Stimulated activated CD4-positive, alpha-beta T cell treated with anti-CD3 and anti-CD28 coated beads, Interleukin-1b, Interleukin-23, amount 100 ng/mL, for 24 hours (primary cell): ENCODE data around the gene SRRM3.
"Not testable (repeated sequence)": the region's sequence is repeated elsewhere in the genome, so short reads cannot be mapped to it uniquely, and the experiment has no call there.

Experiments
- DNase-seq, 4 experiments: peaks; one replicate each; pipeline ENCODE4 v3.0.0-alpha.2; 2020; ENCODE audit warnings: low read depth in 4 of 4, low spot score in 1 of 4

Gene SRRM3

DNA sequence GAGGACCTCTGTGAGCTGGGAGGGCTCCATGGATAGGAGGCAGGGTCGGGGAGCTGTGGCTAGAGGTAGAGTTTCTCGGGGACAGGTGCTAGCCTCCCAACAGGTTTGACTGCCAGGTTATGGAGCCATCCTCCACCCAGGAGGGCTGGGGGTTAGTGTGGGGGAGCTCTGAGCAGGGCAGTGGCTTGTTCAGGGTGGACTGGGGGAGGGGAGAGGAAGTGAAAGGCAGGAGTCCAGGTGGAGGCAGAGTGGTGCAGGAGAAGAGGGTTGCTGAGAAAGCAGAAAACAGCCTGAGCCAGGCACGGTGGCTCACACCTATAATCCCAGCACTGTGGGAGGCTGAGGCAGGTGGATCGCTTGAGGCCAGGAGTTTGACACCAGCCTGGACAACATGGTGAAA, 60.2 kb downstream of the SRRM3 start:
- no peak for DNase-seq

DNA sequence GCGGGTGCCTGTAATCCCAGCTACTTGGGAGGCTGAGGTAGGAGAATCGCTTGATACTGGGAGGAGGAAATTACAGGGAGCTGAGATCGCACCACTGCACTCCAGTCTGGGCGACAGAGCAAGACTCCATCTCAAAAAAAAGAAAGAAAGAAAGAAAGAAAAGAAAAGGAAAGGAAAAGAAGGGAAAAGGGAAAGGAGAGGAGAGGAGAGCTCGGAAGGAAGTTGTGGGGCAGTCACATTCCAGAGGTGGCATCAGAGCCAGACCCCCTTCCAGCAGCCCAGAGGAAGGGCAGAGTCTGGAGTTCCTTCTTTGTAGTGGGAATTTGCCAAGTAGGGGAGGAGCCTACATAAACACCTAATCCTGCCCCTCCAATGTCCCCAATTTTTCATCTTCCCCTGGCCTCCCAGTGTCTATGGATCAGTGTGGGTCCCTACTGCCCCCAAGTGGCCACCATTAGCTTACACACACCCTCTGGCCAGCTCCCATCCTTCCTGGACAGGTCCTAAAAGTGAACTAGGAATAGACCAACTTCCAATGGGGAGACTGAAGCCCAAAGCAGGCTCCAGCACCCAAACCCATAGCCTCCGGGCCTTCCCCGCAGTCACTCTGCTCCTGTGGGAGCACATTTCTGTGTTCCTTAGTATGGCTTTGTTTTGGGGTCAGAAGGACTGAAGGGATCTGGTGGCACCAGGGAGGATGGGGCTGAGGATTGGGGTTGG, 61.1 kb downstream of the SRRM3 start:
- DNase-seq = no peak

DNA sequence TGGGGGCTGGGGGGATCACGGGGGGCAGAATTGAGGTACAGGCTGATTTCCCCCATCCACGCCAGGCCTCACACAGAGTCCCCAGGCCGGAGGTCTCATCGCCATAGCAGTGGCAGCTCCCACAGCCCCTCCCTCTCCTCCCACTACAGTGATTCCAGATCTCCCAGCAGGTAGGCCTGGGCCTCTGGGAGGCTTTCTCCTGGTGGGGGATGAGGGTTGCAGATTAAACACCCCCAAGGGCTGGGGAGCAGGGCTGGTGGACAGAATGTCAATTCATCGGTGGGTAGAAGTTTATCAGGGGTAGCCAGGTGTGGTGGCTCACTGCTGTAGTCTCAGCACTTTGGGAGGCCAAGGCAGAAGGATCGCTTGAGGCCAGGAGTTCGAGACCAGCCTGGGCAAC, 63.6 kb downstream of the SRRM3 start:
- DNase-seq = no peak

DNA sequence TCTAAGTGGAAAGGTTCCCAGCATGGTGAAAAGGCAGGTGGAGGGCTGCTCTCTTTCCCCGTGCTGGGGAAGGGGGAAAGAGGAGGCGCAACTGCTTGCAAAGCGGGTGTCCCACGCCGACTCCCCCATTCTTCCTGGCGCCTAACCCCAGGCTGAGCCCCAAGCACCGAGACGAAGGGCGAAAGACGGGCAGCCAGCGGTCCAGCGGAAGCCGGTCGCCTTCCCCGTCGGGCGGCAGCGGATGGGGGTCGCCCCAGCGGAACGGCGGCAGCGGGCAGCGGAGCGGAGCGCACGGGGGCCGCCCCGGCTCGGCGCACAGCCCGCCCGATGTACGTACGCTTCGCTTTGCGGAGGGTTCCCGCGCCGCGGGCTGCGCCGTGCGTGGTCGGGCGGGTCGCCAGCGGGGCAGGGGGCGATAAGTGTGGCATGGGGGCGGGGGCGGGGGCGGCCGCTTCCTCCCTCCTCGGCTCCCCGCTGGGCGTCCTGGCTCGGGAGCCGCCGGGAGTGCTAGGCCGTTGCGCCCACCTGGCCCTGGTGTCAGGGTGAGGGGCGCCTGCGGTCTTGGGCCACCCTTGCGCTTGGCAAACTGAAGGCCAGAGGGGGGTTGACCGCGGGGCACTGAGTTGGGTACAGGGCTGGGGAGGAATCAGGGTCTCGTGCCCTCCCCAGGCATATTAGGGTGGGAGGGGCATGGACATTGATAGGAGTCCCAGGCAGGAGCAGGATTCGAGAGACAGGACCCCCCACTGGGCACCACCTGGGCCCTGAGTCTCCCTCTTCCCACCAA, 65.6 kb downstream of the SRRM3 start:
- DNase-seq = no peak

DNA sequence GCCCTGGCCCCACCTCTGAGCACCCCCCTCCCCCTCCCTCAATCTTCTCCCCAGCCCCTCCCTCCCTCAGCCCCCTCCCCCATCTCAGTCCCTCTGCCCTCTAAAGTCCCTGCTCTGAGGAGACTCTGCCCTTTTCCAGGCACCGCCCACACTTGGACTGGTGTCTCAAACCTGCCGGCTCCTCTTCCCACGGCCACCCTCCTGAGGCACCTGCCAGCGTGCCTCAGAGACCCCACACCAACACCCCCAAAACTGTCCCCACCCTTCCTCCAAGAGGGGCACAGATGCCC, 66.1 kb downstream of the SRRM3 start:
- no peak for DNase-seq

DNA sequence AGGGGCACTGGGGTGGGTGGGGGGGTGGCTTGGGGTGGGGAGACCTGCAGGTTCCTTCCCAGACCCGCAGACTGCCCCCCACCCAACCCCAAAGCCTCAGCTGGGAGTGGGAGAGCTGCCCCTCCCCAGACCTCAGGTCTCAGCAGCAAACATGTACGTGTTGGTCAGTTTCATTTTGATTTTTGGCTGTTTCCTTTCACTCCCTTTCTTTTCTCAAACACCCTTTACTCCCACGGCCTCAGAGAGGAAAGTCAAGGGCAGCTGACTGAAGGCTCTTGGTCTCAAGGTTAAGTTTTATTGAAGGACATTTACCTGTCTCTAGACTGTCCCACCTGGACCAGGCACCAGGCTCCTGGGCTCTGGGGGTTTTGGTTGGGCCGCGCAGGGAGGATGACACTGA, 66.7 kb downstream of the SRRM3 start:
- DNase-seq = no peak

DNA sequence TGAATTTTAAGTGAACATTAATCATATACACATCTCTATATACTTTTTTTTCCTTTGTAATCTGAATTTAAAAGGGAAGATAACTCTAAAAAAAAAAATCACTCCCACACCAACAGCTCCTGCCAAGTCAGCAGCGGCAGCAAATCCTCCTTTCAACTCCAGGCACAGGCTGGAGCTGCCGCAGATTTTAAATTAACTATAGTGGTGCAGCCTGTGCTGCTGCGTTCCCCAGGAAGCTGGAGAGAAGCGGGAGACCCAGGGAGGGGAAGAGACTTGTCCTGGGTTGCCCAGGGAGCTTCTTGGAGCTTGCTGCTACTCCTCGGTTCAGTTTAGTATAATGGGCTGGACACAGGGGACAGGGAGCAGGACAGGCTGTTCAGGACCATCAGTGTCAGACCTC, 68.2 kb downstream of the SRRM3 start:
- no peak for DNase-seq

DNA sequence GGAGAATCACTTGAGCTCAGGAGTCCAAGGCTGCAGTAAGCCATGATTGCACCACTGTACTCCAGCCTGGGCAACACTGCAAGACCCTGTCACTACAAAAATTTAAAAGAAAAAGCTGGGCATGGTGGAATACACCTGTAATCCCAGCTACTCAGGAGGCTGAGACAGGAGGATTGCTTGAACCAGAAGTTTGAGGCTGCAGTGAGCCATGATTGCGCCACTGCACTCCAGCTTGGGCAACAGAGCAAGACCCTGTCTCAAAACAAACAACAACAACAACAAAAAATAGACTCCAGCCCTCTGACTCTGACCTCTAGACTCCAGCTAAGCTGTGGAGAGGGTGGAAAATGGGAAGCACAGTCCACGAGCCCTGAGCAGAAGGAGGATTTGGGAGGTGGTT, 69.7 kb downstream of the SRRM3 start:
- DNase-seq = not testable (repeated sequence)

DNA sequence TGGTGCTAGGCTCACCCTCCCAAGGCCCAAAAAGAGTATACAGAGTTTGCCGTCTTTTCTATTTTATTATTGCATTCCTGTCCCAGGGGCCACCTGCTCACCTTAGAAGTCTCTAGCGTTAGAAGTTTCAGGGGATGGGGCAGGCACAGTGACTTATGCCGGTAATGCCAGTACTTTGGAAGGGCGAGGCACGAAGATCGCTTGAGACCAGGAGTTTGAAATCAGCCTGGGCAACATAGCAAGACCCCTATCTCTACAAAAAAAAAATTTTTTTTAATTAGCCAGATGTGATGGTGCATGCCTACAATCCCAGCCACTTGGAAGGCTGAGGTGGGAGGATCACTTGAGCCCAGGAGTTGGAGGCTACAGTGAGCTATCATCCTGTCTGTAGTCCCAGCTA, 70.4 kb downstream of the SRRM3 start:
- DNase-seq = no peak

DNA sequence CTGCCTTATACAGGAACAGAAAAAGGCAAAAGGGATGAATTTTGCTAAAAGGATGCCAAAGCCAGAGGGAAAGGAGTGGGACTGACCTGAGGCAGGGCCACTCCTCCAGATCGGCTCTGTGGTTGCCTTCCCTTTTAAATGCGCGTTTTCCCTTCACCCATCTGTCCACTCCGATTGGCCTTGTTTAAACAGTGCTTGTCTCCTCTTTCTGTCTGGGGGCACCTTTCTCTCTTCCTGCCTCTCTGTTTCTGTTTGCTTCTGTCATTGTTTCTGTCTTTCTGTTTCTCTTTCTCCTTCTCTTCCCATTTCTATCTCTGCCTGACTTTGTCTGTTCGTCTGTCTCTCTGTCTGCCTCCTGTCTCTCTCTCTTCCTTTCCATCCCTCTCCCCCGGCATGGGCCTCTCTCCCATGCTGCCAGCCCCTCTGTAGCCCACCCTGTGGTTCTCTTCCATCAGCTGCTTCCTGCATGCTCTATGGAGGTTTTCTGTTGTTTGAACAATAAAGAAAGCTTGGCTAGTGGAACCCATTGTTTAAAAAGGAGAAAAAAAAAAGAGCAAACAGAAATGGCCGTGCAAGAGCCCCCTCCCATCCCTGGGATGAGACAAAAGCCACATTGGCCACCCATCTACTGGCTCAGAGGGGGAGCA, 71.3 kb downstream of the SRRM3 start:
- no peak for DNase-seq

DNA sequence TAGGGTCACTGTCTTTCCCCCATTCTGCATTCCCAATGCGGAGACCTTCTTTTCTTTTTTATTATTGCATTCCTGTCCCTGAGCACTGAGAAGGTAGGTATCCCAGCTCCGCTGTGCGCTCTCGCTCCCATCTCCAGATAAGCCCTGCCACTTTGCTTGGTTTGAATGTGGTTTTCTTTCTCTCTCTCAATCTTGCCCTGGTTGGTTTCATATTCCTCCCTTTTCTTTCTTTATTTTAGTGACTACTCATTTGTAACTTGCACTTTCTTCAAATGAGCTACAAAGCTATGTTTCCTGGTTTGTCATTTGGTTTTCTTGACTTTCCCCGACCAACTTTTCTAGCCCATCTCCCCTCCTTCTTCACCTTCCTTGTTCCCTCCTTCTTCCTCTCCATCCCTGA, 71.8 kb downstream of the SRRM3 start:
- DNase-seq = no peak

DNA sequence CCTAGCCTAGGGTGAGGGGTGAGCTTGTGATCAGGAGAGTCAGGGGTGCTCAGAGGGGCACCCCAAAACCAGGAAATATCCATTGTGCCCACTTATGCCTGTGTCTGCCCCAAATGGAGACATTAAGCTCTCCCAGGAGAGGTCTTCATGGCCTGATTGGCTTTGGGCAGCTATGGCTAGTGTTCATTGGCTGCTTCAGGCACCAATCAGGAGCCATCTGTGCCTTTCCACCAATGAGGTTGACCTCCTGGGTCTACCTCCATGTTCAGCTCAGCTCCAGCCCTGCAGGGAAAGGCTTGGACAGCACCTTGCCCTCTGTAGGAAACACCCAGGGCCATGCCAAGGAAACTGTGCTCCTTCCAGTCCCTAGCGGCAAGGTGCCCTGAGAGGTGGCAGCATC, 76.8 kb downstream of the SRRM3 start:
- no peak for DNase-seq

DNA sequence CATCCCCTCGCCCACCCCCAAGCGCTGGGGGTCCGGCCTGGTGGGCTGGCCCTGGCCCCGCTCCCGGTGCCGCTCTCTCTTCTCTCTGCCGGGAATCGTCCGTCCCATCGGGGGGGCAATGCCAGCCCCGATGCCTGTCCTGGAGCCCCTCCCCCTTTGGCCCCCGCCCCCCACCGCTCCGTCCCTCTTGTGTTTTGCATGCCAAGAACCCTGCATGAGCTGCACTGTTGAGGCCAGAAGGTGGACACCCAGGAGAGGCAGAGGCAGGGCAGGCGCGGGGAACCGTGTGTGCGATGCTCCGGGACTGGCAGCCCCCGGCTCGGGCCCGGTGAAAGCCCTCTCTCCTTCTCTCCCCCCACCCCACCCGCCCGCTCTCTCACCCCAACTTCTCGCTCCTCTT, 78.7 kb downstream of the SRRM3 start:
- DNase-seq = no peak

DNA sequence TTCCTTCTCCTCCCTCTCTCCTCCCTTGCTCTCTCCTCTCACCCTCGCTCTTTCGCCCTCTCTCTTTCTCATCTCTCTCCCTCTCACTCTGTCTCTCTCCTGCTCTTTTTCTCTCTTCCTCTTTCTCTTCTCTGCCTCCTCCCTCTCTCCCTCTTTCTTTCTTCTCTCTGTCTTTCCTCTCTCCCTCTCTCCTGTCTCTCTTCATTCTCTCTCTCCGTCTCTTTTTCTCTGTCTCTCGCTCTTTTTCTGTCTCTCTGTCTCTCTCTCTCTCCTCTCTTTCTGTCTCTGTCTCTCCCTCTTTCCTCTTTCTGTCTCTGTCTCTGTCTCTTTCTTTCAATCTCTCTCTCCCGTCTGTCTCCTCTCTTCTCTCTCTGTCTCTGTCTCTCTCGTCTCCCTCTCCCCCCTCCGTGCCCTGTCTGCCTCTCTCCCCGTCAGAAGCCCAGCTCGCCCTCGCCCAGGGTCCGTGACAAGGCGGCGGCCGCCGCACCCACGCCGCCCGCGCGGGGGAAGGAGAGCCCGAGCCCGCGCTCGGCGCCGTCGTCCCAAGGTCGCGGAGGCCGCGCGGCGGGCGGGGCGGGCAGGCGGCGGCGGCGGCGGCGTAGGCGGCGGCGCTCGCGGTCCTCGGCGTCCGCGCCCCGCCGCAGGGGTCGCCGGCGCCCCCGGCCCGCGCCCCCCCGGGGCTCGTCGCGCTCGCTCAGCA, 79.5 kb downstream of the SRRM3 start:
- no peak for DNase-seq

DNA sequence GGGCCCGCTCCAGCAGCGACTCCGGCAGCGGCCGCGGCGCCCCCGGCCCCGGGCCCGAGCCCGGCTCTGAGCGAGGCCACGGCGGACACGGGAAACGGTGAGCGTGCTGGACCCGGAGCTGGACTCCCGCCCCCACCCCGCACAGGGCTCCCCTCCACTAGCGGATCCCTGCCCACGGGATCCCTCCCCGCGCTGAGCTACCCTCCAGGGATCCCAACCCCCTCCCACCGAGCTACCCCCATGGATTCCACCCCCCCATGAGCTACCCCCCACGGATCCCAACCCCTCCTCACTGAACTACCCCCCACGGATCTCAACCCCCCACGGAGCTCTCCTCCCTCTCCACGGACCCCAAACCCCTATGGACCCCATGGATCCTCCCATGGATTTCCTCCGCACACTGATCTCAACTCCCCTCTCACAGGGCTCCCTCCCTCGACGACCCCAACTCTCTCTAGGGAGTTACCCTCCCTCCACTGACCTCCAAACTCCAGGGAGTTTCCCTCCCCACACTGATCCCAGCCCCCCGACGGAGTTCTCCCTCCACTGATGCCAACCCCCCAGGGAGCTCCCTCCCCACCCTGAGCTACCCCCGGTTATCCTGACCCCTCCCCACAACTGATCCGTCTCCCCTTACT, 80.1 kb downstream of the SRRM3 start:
- DNase-seq = no peak

DNA sequence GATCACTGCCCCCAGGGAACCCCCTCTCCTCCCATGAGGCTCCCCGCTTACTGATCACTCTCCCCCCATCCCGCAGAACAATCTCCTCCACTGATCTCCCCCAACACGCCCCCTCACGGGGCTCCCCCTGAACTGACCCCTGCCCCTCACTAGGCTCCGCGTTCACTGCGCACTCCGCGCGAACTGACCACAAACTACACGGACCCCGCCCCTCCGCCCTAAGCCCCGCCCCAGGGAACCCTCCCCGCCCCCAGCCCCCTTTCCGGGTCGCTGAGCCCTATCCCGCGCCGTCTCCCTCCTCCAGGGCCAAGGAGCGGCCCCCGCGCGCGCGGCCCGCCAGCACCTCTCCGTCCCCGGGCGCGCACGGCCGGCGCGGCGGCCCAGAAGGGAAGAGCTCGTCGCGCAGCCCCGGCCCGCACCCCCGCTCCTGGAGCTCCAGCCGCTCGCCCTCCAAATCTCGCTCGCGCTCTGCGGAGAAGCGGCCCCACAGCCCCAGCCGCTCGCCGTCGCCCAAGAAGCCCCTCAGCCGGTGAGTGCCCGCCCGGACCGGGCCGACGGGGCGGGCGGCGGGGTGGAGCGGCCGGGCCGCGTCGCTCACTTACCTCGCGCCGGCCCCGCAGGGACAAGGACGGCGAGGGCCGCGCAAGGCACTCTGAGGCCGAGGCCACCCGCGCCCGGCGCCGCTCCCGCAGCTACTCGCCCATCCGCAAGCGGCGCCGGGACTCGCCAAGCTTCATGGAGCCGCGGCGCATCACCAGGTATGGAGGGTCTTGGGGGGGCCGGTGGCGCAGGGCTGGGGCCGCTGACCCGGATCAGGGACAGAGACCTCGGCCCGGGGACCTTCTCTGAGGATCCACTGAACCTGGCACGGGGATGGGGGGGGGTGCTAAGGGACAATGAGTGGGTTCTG, 80.9 kb downstream of the SRRM3 start:
- DNase-seq = no peak

DNA sequence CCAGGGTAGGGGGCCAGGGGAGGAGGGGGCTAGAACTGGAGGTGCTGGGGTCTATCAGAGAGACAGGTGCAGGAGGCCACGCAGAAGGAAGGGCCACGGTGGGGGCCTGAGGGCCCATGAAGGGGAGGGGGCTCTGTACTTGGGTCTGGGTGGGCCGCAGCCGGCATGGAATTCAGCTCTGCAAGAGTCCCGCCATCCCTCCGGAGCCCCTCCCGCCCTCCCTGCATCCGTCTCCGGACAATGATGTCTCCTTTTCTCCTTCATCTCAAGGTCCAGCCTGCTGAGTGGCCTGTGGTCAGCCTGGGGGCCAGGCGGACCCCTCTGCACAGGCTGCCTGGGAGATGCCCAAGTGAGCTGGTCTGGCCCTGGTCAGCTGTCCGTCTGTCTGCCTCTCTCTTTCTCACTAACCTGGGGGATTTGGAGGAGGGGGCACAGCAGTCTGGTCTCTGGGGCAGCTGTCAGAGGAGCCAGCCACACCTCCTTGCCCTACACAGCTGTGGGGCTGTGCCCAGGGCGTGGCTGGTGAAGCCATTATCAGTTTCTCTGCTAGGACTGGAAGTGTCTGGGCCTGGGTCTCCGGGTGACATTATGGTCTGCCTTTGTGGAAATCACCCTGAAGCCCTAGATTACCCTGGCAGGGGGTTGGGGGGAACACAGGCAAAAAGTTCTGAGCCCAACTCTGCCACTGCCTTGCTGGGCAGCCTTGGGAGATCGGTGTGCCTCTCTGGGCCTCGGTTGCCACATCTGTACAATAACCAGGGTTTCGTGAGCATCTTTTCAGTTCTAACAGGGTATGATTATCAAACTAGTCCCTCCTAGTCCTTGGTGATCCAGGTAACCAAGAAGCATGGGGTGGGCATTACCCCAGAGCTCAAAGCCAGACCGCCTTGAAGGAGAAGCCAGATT, 81.8 kb downstream of the SRRM3 start:
- DNase-seq = no peak

DNA sequence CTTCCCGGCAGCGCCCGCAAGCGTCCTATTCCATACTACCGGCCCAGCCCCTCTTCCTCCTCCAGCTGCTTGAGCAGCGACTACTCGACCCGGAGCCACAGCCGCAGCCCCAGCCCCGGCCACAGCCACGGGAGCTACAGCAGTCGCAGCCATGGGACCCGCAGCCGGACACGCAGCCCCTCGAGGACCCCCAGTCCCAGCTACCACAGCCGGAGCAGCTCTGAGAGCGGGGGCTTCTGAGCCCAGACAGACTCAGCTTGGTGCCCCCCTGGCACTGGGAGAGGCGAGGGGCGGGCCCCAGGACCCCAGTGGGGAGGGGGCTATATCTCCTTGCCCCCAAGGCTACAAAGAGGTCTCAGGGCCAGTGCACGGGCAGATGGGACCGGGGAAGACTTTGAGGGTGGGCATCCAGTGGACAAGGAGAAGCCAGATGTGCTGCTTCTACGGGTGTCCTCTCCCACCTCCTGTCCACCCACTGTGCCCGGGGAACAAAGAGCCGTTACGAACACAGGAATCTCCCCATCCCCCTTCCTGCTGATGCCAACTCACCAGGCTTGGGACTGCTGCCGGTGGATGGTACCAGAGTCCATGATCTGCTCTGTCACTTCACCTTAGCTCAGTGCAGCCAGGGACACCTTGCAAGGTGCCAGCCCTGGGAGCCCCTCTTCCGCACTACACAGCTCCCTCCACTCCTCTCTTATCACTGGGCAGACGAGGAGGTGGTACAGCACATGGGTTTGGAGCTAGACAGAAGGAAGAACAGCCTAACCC, 84.1 kb downstream of the SRRM3 start:
- no peak for DNase-seq
